Ascending aorta (tissue), 2 donors: ENCODE data around the gene DOC2B. TPM values are rescaled to one million over a fixed set of nuclear protein-coding genes. Genes with fewer than 3 reads are reported as not detected.
A peak's percentile ranks its signal among the peaks of the same experiment; 100 is the strongest.
"Not testable (repeated sequence)": the region's sequence is repeated elsewhere in the genome, so short reads cannot be mapped to it uniquely, and the experiment has no call there.

Experiments
- DNase-seq, 2 donors: peaks; one replicate each; pipeline ENCODE4 v3.0.0-alpha.2; 2019; ENCODE audit warnings: low spot score in 2 of 2
- H3K27ac ChIP-seq, 2 donors: fragments of 200-600 bp; sonication (generic); one replicate each; pipeline ENCODE4 v1.5.1; 2016 to 2017; ENCODE audit warnings: mild to moderate bottlenecking in 1 of 2
- H3K27me3 ChIP-seq: fragments of 200-600 bp; sonication (generic); one replicate; pipeline ENCODE4 v1.5.1; 2017
- H3K36me3 ChIP-seq, 2 donors: fragments of 200-600 bp; sonication (generic); one replicate each; pipeline ENCODE4 v1.5.1; 2016
- H3K4me1 ChIP-seq, 2 donors: fragments of 200-600 bp; sonication (generic); one replicate each; pipeline ENCODE4 v1.5.1; 2016 to 2017; ENCODE audit warnings: mild to moderate bottlenecking in 1 of 2
- H3K4me3 ChIP-seq, 2 donors: fragments of 200-600 bp; sonication (generic); one replicate each; pipeline ENCODE4 v1.5.1; 2016 to 2017; ENCODE audit warnings: mild to moderate bottlenecking in 1 of 2
- H3K9me3 ChIP-seq, 2 donors: fragments of 200-600 bp; sonication (generic); one replicate each; pipeline ENCODE4 v1.5.1; 2016
- intact Hi-C: fragments of 100-400 bp; cut with DNase I; formaldehyde crosslinking; loops from one replicate; pipeline ENCODE4 v1.15.1; 2023
- total RNA-seq: library from RNA; depleted of rRNA; stranded (reverse); fragments of >200 nt; gene quantifications from one replicate; pipeline ENCODE4 v1.1.0, GENCODE V29; 2016
- TF ChIP-seq, protein P1 (sequence below), 3 experiments: fragments of 200-600 bp in 2 of 3; fragments of 450-650 bp in 1 of 3; sonication (generic) in 2 of 3; IDR thresholded peaks; one replicate each; pipeline ENCODE4 v1.5.1; 2016 to 2019; ENCODE audit warnings: antibody characterized with exemption in 3 of 3, mild to moderate bottlenecking in 1 of 3, moderate library complexity in 1 of 3

DOC2B gene
- total RNA-seq, 1 donor from 2014 or later: 200 TPM

DNA sequence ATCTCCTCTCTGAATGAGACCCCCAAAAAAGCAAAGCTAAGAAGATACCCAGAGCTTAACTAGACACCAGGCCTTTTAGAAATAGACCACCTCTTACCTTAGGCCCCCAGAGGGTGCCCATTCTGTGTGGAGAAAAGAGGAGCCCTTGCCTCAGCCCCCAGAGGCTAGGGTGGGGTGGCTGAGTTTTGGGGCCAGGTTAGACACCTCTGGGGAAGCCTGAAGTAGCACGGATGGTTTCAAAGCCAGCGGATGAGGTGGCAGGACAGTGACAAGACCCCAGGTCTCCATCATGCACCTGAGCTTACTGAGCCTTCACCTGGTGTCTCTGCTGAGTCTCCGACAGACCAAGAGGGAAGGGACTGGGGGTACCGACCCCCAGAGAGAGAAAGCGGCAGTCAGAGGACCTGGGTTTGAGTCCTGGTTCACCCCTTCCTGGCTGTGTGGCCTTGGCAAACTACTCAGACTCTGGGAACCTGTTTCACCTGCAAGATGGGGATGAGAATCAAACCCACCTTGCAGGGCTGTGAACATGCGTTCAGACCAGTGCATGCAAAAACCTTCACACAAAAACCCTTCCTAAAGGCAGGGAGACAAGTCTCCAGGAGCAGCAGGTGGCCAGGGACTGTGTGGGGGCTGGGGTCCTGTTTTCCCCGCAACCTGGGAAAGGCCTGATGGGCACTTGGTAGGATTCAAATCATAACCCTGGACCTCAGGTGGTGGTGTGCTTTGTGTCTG lies 36.3 kb downstream of the DOC2B start:
- no peaks in the 10 kb centered on the region for H3K9me3 ChIP-seq
- intact Hi-C loops: loop anchor here (5.0 kb wide), 1 partner anchor 242 kb away; no protein-coding TSS in a partner anchor
- no peaks in the 10 kb centered on the region for H3K27me3 ChIP-seq
- no peaks in the 10 kb centered on the region for H3K4me1 ChIP-seq
- H3K4me3 ChIP-seq: no peak overlapping the region
- H3K36me3 ChIP-seq: no peaks in the 10 kb centered on the region
- TF ChIP-seq, protein P1, sequence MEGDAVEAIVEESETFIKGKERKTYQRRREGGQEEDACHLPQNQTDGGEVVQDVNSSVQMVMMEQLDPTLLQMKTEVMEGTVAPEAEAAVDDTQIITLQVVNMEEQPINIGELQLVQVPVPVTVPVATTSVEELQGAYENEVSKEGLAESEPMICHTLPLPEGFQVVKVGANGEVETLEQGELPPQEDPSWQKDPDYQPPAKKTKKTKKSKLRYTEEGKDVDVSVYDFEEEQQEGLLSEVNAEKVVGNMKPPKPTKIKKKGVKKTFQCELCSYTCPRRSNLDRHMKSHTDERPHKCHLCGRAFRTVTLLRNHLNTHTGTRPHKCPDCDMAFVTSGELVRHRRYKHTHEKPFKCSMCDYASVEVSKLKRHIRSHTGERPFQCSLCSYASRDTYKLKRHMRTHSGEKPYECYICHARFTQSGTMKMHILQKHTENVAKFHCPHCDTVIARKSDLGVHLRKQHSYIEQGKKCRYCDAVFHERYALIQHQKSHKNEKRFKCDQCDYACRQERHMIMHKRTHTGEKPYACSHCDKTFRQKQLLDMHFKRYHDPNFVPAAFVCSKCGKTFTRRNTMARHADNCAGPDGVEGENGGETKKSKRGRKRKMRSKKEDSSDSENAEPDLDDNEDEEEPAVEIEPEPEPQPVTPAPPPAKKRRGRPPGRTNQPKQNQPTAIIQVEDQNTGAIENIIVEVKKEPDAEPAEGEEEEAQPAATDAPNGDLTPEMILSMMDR (IDR thresholded peaks at IDR 0.05): no peak
- DNase-seq: peak in 1 of 2 donors; percentile 52
- no peak overlapping the region for H3K27ac ChIP-seq

DNA sequence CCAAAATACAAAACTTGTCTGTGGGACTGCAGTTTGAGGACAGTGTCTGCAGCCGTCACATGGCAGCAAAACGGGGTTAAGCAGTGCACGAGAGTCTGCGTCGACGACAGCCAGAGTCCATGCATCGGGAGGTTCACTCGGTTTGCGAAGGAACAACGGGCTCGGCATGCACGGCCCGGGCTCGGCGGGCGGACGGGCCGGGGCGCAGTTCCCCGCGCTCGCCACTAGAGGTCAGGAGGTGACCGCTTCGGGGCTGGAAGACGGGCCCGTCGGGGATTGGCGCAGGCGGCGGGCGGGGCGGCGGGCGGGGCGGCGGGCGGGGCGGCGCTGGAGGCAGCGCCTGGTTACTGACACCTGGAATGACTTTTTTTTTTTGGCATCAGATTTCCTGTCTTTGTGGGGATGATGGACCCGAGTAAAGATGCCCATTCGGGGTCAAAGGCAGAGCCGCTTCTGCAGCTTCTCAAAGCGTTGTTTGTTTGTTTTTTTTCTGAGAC lies 37.6 kb downstream of the DOC2B start:
- Histone ChIP-seq H3K27ac (no peak overlapping the region), H3K27me3 (no peaks in the 10 kb centered on the region), H3K4me1 (no peaks in the 10 kb centered on the region), H3K4me3 (no peak overlapping the region), H3K36me3 (no peaks in the 10 kb centered on the region), H3K9me3 (no peaks in the 10 kb centered on the region)
- DNase-seq: peak in 1 of 2 donors; percentile 82
- intact Hi-C loops: loop anchor here (2.0 to 5.0 kb wide), 2 partner anchors 243 to 557 kb away; no protein-coding TSS in a partner anchor
- TF ChIP-seq, protein P1 (IDR thresholded peaks at IDR 0.05): peak; percentile 84 to 90 (median 84)

DNA sequence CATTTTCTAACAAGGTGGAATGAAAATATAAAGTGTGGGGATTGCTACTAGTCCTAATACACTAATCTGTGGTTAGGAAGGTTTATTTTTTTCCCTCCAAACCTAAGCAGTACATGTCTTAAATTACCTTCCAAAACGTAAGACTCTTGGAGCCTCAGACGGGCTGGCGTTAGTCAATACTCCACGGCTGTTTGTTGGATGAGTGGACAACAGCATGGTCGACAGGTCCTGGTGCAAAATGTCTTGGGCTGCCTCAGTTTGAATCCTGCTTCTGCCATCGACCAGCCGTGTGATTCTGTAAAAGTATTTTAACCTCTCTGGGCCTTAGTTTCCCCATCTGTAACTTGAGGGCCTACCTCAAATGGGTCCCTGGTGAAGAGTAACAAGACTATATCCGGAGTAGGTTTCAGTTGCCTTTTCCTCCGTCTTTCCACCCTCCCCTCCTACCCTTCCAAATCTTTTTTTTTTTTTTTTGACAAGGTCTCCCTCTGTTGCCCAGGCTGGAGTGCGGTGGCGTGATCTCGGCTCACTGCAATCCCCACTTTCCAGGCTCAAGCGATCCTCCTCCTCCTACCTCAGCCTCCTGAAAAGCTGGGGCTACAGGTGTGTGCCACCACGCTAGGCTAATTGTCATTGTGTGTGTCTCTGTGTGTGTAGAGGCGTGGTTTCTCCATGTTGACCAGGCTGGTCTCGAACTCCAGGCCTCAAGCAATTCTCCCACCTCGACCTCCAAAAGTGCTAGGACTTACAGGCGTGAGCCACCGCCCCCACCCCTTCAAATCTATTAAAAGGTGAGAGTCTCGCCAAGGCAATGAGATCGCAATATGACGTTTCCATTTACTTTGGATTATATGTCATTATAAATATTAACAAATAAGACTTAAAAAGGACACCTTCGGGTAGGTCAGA lies 38.3 kb downstream of the DOC2B start:
- Histone ChIP-seq H3K4me1 (no peaks in the 10 kb centered on the region), H3K27me3 (no peaks in the 10 kb centered on the region), H3K4me3 (no peak overlapping the region), H3K9me3 (no peaks in the 10 kb centered on the region), H3K36me3 (no peaks in the 10 kb centered on the region), H3K27ac (no peak overlapping the region)
- DNase-seq: peak in 1 of 2 donors; percentile 57
- intact Hi-C loops: loop anchor here (2.0 to 5.0 kb wide), 2 partner anchors 244 to 558 kb away; no protein-coding TSS in a partner anchor
- TF ChIP-seq, protein P1 (IDR thresholded peaks at IDR 0.05): no peak

DNA sequence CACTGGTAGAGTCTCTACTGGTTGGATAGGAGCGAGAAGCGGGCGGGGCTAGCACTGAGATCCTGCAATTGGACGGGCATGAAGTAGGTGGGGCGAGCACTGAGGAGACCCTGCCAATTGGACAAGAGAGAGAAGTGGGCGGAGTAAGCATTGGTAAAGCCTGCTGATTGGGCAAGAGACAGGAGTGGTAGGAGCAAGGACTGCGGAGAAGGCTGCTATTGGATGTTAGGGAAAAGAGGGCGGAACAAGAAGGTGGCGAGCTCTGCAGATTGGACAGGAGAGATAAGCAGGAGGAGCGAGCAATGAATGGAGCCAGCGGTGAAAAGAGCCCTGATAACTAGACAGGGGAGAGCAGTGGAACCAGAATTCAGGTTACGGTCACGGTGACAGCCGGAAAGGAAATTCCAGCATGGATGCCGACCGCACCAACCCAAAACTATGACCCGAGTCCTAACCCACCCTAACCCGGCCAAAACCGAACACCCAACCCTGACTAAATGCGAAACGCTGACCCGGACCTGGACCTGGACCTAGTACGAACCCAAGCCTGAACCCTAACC lies 39.3 kb downstream of the DOC2B start:
- intact Hi-C loops: loop anchor here (2.0 to 5.0 kb wide), 2 partner anchors 245 to 559 kb away; no protein-coding TSS in a partner anchor
- TF ChIP-seq, protein P1 (IDR thresholded peaks at IDR 0.05): no peak

DNA sequence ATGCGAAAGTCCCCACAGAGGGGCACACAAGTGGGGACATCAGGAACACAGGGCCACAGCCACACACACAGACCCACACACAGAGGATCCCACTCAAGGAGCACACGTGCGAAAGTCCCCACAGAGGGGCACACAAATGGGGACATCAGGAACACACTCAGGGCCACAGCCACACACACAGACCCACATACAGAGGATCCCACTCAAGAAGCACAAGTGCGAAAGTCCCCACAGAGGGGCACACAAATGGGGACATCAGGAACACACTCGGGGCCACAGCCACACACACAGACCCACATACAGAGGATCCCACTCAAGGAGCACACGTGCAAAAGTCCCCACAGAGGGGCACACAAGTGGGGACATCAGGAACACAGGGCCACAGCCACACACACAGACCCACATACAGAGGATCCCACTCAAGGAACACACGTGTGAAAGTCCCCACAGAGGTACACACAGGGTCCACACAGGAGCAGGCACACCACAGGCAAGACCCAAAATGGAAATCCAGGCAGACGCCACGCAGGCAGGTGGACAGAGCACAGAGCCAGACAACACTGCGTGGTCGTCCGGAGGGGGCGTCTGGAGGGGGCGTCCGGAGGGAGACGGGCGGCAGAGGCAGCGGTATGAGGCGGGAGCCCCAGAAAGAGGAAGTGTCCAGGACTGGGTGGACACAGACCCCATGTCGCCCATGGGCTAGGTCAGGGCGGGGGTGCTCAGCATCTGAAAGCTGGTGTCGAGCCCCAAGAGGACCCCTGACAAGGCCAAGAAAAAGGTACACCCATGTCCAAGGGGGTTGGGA lies 41.8 kb downstream of the DOC2B start:
- intact Hi-C loops: loop anchor here (5.0 kb wide), 1 partner anchor 248 kb away; no protein-coding TSS in a partner anchor
- H3K4me3 ChIP-seq, H3K9me3 ChIP-seq, H3K27me3 ChIP-seq, H3K4me1 ChIP-seq, H3K27ac ChIP-seq, H3K36me3 ChIP-seq: not testable (repeated sequence)
- DNase-seq: peak in 1 of 2 donors; percentile 58

More for the DNA sequence above, 39.3 kb downstream of the DOC2B start:
- Histone ChIP-seq H3K27me3 (no peaks in the 10 kb centered on the region), H3K4me3 (no peak overlapping the region), H3K9me3 (no peaks in the 10 kb centered on the region), H3K27ac (no peak overlapping the region), H3K4me1 (no peaks in the 10 kb centered on the region), H3K36me3 (no peaks in the 10 kb centered on the region)
- DNase-seq: peak in 1 of 2 donors; percentile 56

DNA sequence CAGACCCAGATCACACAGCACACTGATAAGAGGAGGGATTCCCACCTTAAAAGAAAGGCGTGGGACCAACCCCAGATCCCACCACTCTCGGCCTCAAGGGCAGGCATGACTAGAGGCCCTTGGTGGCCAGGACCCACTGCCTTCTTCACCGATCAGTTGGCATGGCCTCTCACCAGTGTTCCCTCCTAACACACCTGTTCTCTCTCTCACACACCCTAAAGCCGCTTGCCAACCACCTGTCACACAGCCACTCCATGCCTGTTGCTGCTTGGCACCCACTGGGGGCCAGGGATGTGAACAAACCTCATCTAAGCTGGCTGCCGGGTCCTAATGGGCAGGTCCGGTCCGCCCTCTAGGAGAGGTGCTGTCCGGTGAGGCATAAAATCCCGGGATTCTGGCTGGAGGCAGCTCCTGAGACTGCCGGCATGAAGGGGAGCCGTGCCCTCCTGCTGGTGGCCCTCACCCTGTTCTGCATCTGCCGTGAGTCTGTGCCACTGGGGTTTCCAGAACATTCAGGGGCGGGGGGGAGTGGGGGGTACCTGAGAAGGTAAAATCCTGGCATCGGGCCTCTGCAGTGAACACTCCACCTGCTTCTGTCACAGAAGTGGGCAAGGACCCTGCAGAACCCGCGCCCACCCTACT lies 44.2 kb downstream of the DOC2B start, which contains the start of gene SCGB1C2:
SCGB1C2 (plus strand) TSS at position 404 of the 642 bp plus-strand sequence; CDS start at position 426, 22 bp downstream.
- H3K36me3 ChIP-seq, intact Hi-C loops: not testable (repeated sequence)

More for the DNA sequence above, 44.2 kb downstream of the DOC2B start, which contains the start of gene SCGB1C2:
- not testable (repeated sequence) for H3K9me3 ChIP-seq, H3K27ac ChIP-seq, H3K27me3 ChIP-seq, H3K4me3 ChIP-seq, H3K4me1 ChIP-seq, DNase-seq
